Epithelial cell of proximal tubule (primary cell): ENCODE measurements around the gene BEX4. TPM values are rescaled to one million over a fixed set of nuclear protein-coding genes. Genes with fewer than 3 reads are reported as not detected.
"Not testable (repeated sequence)": the region's sequence is repeated elsewhere in the genome, so short reads cannot be mapped to it uniquely, and the experiment has no call there.

ENCODE experiments used
- DNase-seq: peaks from one replicate; pipeline ENCODE4 v3.0.0-alpha.2; 2011; ENCODE audit warnings: low read depth
- H3K4me3 ChIP-seq: 2 replicates; pipeline ENCODE4 v1.5.1; 2011; ENCODE audit warnings: low read depth, mild to moderate bottlenecking, low read length
- CTCF ChIP-seq: conservative IDR thresholded peaks from 2 replicates; pipeline ENCODE4 v1.5.1; 2012; ENCODE audit warnings: low read depth, mild to moderate bottlenecking, low read length
- total RNA-seq: library from RNA; depleted of rRNA; stranded (reverse); fragments of >200 nt; gene quantifications from 2 replicates; pipeline ENCODE4 v1.2.3, GENCODE V29; 2015

The BEX4 gene
- total RNA-seq, 1 donor from 2014 or later, result 46.4 TPM

GRCh38 chrX:103187953-103188475 is 26.9 kb upstream of the BEX4 start:
- no peak for TF ChIP-seq CTCF
- no peak for DNase-seq

GRCh38 chrX:103197721-103198306 is 17.1 kb upstream of the BEX4 start:
- DNase-seq, result no peak
- no peak overlapping the region for H3K4me3 ChIP-seq
- TF ChIP-seq CTCF, result no peak

More at GRCh38 chrX:103187953-103188475, 26.9 kb upstream of the BEX4 start:
- no peak overlapping the region for H3K4me3 ChIP-seq

- not testable (repeated sequence) for DNase-seq, H3K4me3 ChIP-seq
Measured at GRCh38 chrX:103198668-103199067, 16.2 kb upstream of the BEX4 start.

- no peak for DNase-seq
- no peak overlapping the region for H3K4me3 ChIP-seq
- TF ChIP-seq CTCF, result no peak
Measured at GRCh38 chrX:103201041-103201440, 13.9 kb upstream of the BEX4 start.

GRCh38 chrX:103210056-103210455 is 4.9 kb upstream of the BEX4 start:
- no peak overlapping the region for H3K4me3 ChIP-seq
- TF ChIP-seq CTCF, result no peak
- DNase-seq, result no peak

GRCh38 chrX:103211012-103211715 is 3.7 kb upstream of the BEX4 start:
- TF ChIP-seq CTCF, result peak; percentile 58
- H3K4me3 ChIP-seq, result no peak overlapping the region
- no peak for DNase-seq

GRCh38 chrX:103212749-103213457 is 2.0 kb upstream of the BEX4 start:
- DNase-seq, result no peak
- H3K4me3 ChIP-seq, result no peak overlapping the region
- TF ChIP-seq CTCF, result no peak
